Naive thymus-derived CD4-positive, alpha-beta T cell (primary cell): ENCODE results near the gene ZNF778. TPM values are rescaled to one million over a fixed set of nuclear protein-coding genes. Genes with fewer than 3 reads are reported as not detected.

Experiments used
- ATAC-seq: fragments of 150-1000 bp; cut with Tn5 transposase; 2 replicates; pipeline ENCODE4 v1.10.0; 2021; ENCODE audit warnings: mild to moderate bottlenecking, moderate library complexity
- CTCF ChIA-PET: fragments of 350-600 bp; sonication (Branson Sonifier 250); formaldehyde crosslinking; loops from one replicate; lab custom pipeline; 2021; ENCODE audit warnings: antibody characterized with exemption; lab: Charles Lee
- POLR2A ChIA-PET: fragments of 350-600 bp; sonication (Branson Sonifier 250); formaldehyde crosslinking; loops from one replicate; lab custom pipeline; 2021; ENCODE audit warnings: antibody characterized with exemption, inconsistent platforms; lab: Charles Lee
- DNase-seq, 9 donors: peaks; one replicate each; pipeline versions ENCODE4 v3.0.0 to v3.0.0-alpha.2; 2020 to 2022; ENCODE audit warnings: mixed read lengths in 1 of 9
- H3K27ac ChIP-seq: one replicate; pipeline ENCODE4 v1.7.0; 2013; ENCODE audit warnings: mild to moderate bottlenecking, low read depth, low read length, moderate library complexity
- H3K27me3 ChIP-seq, 2 donors: one replicate each; pipeline ENCODE4 v1.7.0; 2013; ENCODE audit warnings: low read length in 2 of 2, mild to moderate bottlenecking in 2 of 2, moderate library complexity in 2 of 2; ENCODE audit not compliant: control insufficient read depth in 2 of 2, insufficient read depth in 2 of 2
- H3K36me3 ChIP-seq, 3 experiments: 1 replicate in 2 of 3; 2 replicates in 1 of 3; pipeline ENCODE4 v1.7.0; 2013; ENCODE audit warnings: low read length in 3 of 3, mild to moderate bottlenecking in 3 of 3, moderate library complexity in 1 of 3; ENCODE audit not compliant: insufficient read depth in 3 of 3, control insufficient read depth in 2 of 3
- H3K4me1 ChIP-seq, 2 donors: one replicate each; pipeline ENCODE4 v1.7.0; 2013; ENCODE audit warnings: low read length in 2 of 2, mild to moderate bottlenecking in 2 of 2, moderate library complexity in 1 of 2; ENCODE audit not compliant: control insufficient read depth in 2 of 2, insufficient read depth in 2 of 2
- H3K4me3 ChIP-seq: 2 replicates; pipeline ENCODE4 v1.7.0; 2013; ENCODE audit warnings: mild to moderate bottlenecking, low read length
- H3K9me3 ChIP-seq, 3 experiments: 1 replicate in 2 of 3; 2 replicates in 1 of 3; pipeline ENCODE4 v1.7.0; 2013; ENCODE audit warnings: low read length in 3 of 3; ENCODE audit not compliant: control insufficient read depth in 2 of 3
- H3K27ac Mint-ChIP-seq, 9 donors: one replicate each; pipeline ENCODE4 v1.8.0; 2020 to 2022; ENCODE audit warnings: mixed read lengths in 9 of 9, mild to moderate bottlenecking in 8 of 9, moderate library complexity in 5 of 9, inconsistent platforms in 2 of 9
- H3K27me3 Mint-ChIP-seq, 5 donors: one replicate each; pipeline ENCODE4 v1.8.0; 2021 to 2022; ENCODE audit warnings: mixed read lengths in 5 of 5, mild to moderate bottlenecking in 1 of 5
- H3K36me3 Mint-ChIP-seq, 5 donors: one replicate each; pipeline ENCODE4 v1.8.0; 2020 to 2022; ENCODE audit warnings: mixed read lengths in 5 of 5, mild to moderate bottlenecking in 3 of 5, inconsistent platforms in 1 of 5
- H3K4me1 Mint-ChIP-seq, 7 donors: one replicate each; pipeline ENCODE4 v1.8.0; 2020 to 2022; ENCODE audit warnings: mixed read lengths in 7 of 7, mild to moderate bottlenecking in 3 of 7, inconsistent platforms in 1 of 7
- H3K4me3 Mint-ChIP-seq, 10 donors: one replicate each; pipeline ENCODE4 v1.8.0; 2020 to 2022; ENCODE audit warnings: mild to moderate bottlenecking in 10 of 10, mixed read lengths in 10 of 10, moderate library complexity in 6 of 10, inconsistent platforms in 2 of 10
- H3K9me3 Mint-ChIP-seq, 11 donors: one replicate each; pipeline ENCODE4 v1.8.0; 2020 to 2022; ENCODE audit warnings: mixed read lengths in 11 of 11, mild to moderate bottlenecking in 4 of 11, inconsistent platforms in 1 of 11, moderate library complexity in 1 of 11
- intact Hi-C, 2 donors: fragments of 100-400 bp; cut with micrococcal nuclease; formaldehyde crosslinking; loops; one replicate each; pipeline ENCODE4 v1.15.1; 2023
- polyA plus RNA-seq, 2 donors: library from polyadenylated mRNA; unstranded; fragments of 300-500 nt; fragmentation: Illumina TruSeq; gene quantifications; one replicate each; pipeline ENCODE4 v1.2.3, GENCODE V29; 2021
- total RNA-seq, 6 experiments: library from RNA in 5 of 6; stranded (reverse) in 5 of 6; gene quantifications; 1 replicate in 5 of 6; 2 replicates in 1 of 6; pipeline ENCODE4 v1.2.3 and lab custom pipeline; 2021 to 2026

ZNF778 gene
- total RNA-seq = 10 to 100 TPM in 2 of 5 experiments, 1 to 10 TPM in 3; 6.0 to 13.5 (median 6.5) TPM
- 1 to 10 TPM; 4.0 to 6.8 TPM for polyA plus RNA-seq
- total RNA-seq (lab: John Stamatoyannopoulos, UW) = 12.0 reads per million, percentile 39 among the genes with 10 or more reads in this experiment

DNA sequence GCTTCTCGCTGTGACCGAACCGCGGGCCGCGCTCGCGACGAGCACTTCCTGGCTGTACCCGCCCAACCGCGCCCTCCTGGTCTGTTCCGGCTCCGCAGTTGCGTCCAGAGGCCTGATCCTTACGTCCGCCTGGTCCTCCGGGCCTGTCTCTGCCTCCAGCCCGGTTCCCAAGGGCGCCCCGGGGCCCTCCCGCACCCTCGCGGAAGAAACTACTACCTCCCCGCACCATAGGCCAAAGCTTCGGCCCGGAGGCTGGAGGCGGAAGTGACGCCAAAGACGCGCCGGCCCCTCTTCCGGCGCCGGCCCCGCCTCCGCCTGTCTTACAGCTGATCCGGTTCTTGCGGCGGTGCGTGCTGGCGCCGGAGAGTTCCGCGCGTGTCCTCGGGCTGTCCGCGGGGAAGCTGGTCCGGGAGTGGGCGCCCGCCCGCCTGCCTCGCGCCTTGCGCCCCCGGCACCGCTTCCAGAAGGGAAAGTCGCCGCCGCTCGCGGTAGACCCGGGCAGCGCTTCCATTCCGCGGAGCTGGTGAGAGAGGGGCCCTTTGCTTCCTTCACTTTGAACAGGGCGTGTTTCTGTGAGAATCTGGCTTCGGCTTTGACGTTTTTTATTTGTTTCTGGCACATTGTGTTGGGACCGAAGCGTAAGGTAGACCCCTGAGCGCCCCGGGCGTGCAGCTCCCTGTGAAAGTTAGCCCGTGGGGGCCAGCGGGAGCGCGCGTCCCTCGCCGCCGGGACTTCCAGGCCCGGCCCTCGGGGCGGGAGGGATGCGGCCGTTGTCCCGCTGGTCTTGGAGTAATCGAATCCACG is at the start of gene ZNF778:
TSS of gene ZNF778 (plus strand) at position 316 of the 804 bp plus-strand sequence. CDS start 3,425 bp downstream, outside the sequence.
- peaks cover 7 to 11% (median 9%) of the 10 kb centered on the region in 5 donors for H3K36me3 Mint-ChIP-seq
- peak within 1 kb of the TSS; percentile 56 for H3K4me3 ChIP-seq
- ChIA-PET POLR2A (interaction anchor here (0.6 to 2.7 kb wide), 16 partner anchors 10 to 761 kb away, joined by 3 to 13 read pairs (median 3); partner anchors contain the start of genes ACSF3, APRT, GALNS and SPG7), CTCF (interaction anchor here (0.6 to 1.4 kb wide), 4 partner anchors 23 to 480 kb away, joined by 4 to 12 read pairs (median 6); no protein-coding TSS in a partner anchor)
- H3K36me3 ChIP-seq = peaks cover 0 to 28% (median 6%) of the 10 kb centered on the region in 3 experiments
- peaks cover 5 to 10% of the 10 kb centered on the region in 2 donors for H3K4me1 ChIP-seq
- H3K27me3 Mint-ChIP-seq = no peaks in the 10 kb centered on the region
- peak within 1 kb of the TSS; percentile 99 for H3K27ac ChIP-seq
- ATAC-seq = peak; percentile 88
- H3K9me3 Mint-ChIP-seq = no peaks in the 10 kb centered on the region
- DNase-seq = peak; percentile 77 to 86 (median 84)
- H3K4me3 Mint-ChIP-seq = peak within 1 kb of the TSS; percentile 68 to 96 (median 92)
- intact Hi-C loops = loop anchor here (1.0 to 5.0 kb wide), 18 partner anchors 16 to 775 kb away; partner anchors contain the start of genes ZC3H18 (in 2 of the 2), CDH15 (in 1 of the 2), CTU2 (in 1 of the 2) and GALNS (in 1 of the 2)
- H3K27ac Mint-ChIP-seq = peak within 1 kb of the TSS; percentile 68 to 99 (median 86)
- no peaks in the 10 kb centered on the region for H3K27me3 ChIP-seq
- H3K9me3 ChIP-seq = no peaks in the 10 kb centered on the region
- peaks cover 12 to 39% (median 29%) of the 10 kb centered on the region in 7 donors for H3K4me1 Mint-ChIP-seq

DNA sequence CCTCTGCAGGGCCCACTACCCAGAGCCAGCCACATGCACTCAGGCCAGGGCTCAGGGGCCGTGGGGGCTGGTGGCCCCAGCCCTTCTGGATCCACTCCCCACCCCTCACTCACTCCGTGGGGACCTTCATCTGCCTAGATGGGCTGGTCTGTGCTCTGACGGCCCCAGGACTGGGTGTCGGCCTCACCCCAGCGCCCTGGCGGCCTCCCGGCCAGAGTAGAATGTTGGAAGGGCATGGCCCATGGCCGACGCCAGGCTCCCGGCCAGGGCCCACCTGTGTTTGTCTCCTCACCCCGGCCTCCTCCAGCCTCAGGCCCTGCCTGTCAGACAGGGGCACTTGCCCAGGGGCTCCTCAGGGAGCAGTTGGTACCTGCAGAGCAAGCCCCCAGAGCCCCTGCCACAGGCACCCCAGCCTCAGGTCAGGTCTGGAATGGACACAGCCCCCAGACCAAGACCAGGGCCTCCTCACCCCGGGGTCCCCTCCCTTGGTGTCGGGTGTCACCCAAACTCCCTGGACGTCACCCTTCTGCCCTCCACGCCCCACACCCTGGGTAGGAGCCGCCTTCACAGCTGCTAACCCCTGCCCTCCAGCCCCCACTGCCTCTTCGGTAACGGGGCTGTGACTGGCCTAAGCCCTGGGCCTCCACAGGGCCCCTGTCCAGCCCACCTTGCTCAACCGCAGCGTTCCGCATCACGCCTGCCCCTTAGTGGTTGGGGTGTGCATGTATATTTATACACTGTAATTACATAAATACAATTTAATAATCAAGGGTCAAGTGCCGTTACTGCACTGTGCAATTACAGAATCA is 48.9 kb upstream of the ZNF778 start:
- ATAC-seq (no peak), DNase-seq (no peak)
- H3K4me1 Mint-ChIP-seq = peaks cover 6 to 10% (median 8%) of the 10 kb centered on the region in 7 donors
- Histone ChIP-seq H3K27ac (no peak overlapping the region), H3K36me3 (no peaks in the 10 kb centered on the region), H3K4me1 (peaks cover 8 to 21% of the 10 kb centered on the region in 2 donors), H3K4me3 (no peak overlapping the region), H3K9me3 (no peaks in the 10 kb centered on the region), H3K27me3 (no peaks in the 10 kb centered on the region)
- intact Hi-C loops = no loop called here
- ChIA-PET CTCF (interaction anchor here (0.7 kb wide), 1 partner anchor 1244 kb away, joined by 3 read pairs; no protein-coding TSS in a partner anchor), POLR2A (no interaction called here)
- peaks cover 0 to 2% (median 0%) of the 10 kb centered on the region in 11 donors for H3K9me3 Mint-ChIP-seq
- H3K4me3 Mint-ChIP-seq = no peak overlapping the region
- no peak overlapping the region for H3K27ac Mint-ChIP-seq
- H3K27me3 Mint-ChIP-seq = peaks cover 0 to 6% (median 0%) of the 10 kb centered on the region in 5 donors
- H3K36me3 Mint-ChIP-seq = no peaks in the 10 kb centered on the region

DNA sequence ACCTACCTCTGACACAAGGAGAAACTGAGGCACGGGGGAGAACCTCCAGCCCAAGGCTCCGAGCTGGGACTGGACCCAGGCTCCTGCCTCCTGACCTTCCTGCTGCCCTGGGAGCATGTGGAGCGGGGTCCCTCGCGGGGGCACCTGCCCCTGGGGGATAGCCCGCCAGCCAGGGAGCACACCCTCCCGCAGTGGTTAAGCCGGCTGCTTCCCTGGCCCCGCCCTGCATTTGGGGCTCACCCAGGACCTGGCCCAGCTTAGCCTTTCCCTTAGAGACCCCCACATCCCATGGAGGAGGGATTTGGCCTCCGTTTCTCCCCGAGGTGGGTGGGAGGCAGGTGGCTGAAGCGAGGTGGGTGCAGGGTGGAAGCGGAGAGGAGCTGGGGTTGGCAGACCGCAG is 47.7 kb upstream of the ZNF778 start:
- Histone ChIP-seq H3K4me1 (peaks cover 8 to 21% of the 10 kb centered on the region in 2 donors), H3K36me3 (no peaks in the 10 kb centered on the region), H3K27ac (no peak overlapping the region), H3K9me3 (no peaks in the 10 kb centered on the region), H3K27me3 (no peaks in the 10 kb centered on the region), H3K4me3 (no peak overlapping the region)
- Mint-ChIP-seq H3K4me1 (peaks cover 6 to 10% (median 8%) of the 10 kb centered on the region in 7 donors), H3K27me3 (peaks cover 0 to 6% (median 0%) of the 10 kb centered on the region in 5 donors), H3K4me3 (no peak overlapping the region), H3K27ac (no peak overlapping the region), H3K36me3 (no peaks in the 10 kb centered on the region), H3K9me3 (peaks cover 0 to 2% (median 0%) of the 10 kb centered on the region in 11 donors)
- intact Hi-C loops = loop anchor here (2.0 to 10.0 kb wide), 6 partner anchors 31 to 715 kb away; partner anchors contain the start of genes APRT (in 1 of the 2), CDK10 (in 1 of the 2), RPL13 (in 1 of the 2) and SLC22A31 (in 1 of the 2)
- ChIA-PET CTCF (no interaction called here), POLR2A (no interaction called here)
- DNase-seq = no peak
- ATAC-seq = no peak

DNA sequence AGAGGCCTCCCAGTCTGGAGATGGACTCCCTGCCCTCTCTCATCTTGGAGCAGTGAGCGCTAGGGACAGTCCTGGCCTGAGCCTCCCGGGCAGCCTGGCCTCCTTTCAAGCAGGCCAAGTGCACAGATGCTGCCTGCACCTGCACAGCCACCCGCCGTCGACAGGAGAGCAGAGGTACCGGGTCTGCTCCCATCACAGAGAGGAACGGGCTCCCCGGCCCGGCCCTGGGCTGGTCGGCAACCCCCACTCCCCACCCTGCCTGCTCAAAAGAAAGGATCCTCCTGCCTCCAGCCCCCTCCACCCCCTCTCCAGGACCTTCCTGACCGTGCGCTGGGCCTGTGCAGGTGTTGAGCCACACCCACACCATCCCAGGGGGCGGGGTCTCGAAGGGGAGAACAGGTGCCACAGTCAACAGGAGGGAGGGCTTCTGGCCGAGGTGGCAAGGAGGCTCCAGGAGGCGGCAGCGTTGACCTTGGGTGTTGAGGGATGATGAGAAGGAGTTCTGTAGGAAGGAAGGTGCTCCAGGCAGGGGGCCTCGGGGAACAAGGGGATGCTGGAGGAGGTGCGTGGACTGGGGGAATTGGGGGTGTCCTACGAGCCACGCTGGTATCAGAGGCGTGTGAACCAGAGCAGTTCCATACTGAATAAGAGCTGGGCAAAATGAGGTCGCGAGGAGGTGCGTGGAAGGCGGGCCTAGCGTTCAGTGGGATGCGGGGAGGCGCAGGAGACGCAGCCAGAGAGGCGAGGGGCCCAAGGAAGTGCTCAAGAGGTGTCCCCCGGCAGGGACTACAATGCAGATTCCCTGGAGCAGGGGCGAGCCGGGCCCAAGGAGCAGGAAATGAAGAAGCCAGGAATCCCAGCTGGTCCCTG is 46.9 kb upstream of the ZNF778 start:
- Mint-ChIP-seq H3K36me3 (no peaks in the 10 kb centered on the region), H3K4me3 (peak overlapping the region; percentile 65 to 88 (median 76)), H3K4me1 (peaks cover 6 to 10% (median 8%) of the 10 kb centered on the region in 7 donors), H3K9me3 (peaks cover 0 to under 1% (median 0%) of the 10 kb centered on the region in 11 donors), H3K27ac (peak overlapping the region in 5 of 9 donors; percentile 51 to 86 (median 75)), H3K27me3 (peaks cover 0 to 6% (median 0%) of the 10 kb centered on the region in 5 donors)
- DNase-seq (peak in 3 of 9 donors; percentile 29 to 50 (median 31)), ATAC-seq (no peak)
- no peaks in the 10 kb centered on the region for H3K36me3 ChIP-seq
- no peaks in the 10 kb centered on the region for H3K9me3 ChIP-seq
- intact Hi-C loops = loop anchor here (1.0 to 10.0 kb wide), 14 partner anchors 22 to 716 kb away; partner anchors contain the start of genes TRAPPC2L (in 2 of the 2), APRT (in 1 of the 2), CDK10 (in 1 of the 2) and RPL13 (in 1 of the 2)
- peak overlapping the region; percentile 51 for H3K4me3 ChIP-seq
- CTCF ChIA-PET = interaction anchor here (0.5 kb wide), 1 partner anchor 234 kb away, joined by 3 read pairs; no protein-coding TSS in a partner anchor
- peaks cover 8 to 21% of the 10 kb centered on the region in 2 donors for H3K4me1 ChIP-seq
- H3K27ac ChIP-seq = no peak overlapping the region
- POLR2A ChIA-PET = interaction anchor here (1.1 to 1.4 kb wide), 2 partner anchors 10 to 55 kb away, joined by 3 to 4 read pairs; no protein-coding TSS in a partner anchor
- no peaks in the 10 kb centered on the region for H3K27me3 ChIP-seq
